ENCODE data around the gene PKD2L1.
A peak's percentile ranks its signal among the peaks of the same experiment; 100 is the strongest.
"Not testable (repeated sequence)": the region's sequence is repeated elsewhere in the genome, so short reads cannot be mapped to it uniquely, and the experiment has no call there.

The PKD2L1 gene

DNA sequence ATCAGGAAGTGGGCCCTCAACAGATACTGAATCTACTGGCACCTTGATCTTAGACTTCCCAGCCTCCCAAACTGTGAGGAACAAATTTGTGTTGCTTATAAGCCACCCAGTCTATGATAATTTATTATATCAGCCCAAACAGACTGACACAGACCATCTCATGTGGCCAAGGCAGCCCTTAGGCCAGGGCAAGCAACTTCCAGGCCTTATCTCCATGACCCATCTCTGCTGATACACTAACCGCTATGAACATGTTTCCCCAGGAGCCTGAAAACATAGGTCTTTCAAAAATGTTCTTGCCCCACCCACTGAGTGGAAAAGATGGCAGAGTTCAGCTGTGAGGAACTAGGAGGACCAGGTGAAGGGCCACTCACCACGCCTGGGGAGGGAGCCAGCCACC is 40.4 kb downstream of the PKD2L1 start:
- TF ChIP-seq, protein P1, sequence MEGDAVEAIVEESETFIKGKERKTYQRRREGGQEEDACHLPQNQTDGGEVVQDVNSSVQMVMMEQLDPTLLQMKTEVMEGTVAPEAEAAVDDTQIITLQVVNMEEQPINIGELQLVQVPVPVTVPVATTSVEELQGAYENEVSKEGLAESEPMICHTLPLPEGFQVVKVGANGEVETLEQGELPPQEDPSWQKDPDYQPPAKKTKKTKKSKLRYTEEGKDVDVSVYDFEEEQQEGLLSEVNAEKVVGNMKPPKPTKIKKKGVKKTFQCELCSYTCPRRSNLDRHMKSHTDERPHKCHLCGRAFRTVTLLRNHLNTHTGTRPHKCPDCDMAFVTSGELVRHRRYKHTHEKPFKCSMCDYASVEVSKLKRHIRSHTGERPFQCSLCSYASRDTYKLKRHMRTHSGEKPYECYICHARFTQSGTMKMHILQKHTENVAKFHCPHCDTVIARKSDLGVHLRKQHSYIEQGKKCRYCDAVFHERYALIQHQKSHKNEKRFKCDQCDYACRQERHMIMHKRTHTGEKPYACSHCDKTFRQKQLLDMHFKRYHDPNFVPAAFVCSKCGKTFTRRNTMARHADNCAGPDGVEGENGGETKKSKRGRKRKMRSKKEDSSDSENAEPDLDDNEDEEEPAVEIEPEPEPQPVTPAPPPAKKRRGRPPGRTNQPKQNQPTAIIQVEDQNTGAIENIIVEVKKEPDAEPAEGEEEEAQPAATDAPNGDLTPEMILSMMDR (IDR thresholded peaks at IDR 0.05; ENCODE audit: low read depth, low read length), result no peak
- DNase-seq, result no peak

GRCh38 chr10:100288196-100288595 is 41.8 kb downstream of the PKD2L1 start:
- Histone ChIP-seq H3K27ac (no peak overlapping the region), H3K27me3 (ENCODE audit: insufficient read depth, low read depth, severe bottlenecking) (no peaks in the 10 kb centered on the region), H3K4me3 (ENCODE audit: low read depth, low read length) (no peak overlapping the region), H3K36me3 (peaks cover 25% of the 10 kb centered on the region), H3K9me3 (ENCODE audit: severe bottlenecking) (no peaks in the 10 kb centered on the region)
- DNase-seq, result no peak
- TF ChIP-seq, protein P1 (IDR thresholded peaks at IDR 0.05; ENCODE audit: low read depth, low read length), result no peak

More for the DNA sequence above, 40.4 kb downstream of the PKD2L1 start:
- H3K9me3 ChIP-seq (ENCODE audit: severe bottlenecking), result no peaks in the 10 kb centered on the region
- no peak overlapping the region for H3K4me3 ChIP-seq (ENCODE audit: low read depth, low read length)
- no peak overlapping the region for H3K27ac ChIP-seq
- H3K36me3 ChIP-seq, result peaks cover 10% of the 10 kb centered on the region
- no peaks in the 10 kb centered on the region for H3K27me3 ChIP-seq (ENCODE audit: insufficient read depth, low read depth, severe bottlenecking)

DNA sequence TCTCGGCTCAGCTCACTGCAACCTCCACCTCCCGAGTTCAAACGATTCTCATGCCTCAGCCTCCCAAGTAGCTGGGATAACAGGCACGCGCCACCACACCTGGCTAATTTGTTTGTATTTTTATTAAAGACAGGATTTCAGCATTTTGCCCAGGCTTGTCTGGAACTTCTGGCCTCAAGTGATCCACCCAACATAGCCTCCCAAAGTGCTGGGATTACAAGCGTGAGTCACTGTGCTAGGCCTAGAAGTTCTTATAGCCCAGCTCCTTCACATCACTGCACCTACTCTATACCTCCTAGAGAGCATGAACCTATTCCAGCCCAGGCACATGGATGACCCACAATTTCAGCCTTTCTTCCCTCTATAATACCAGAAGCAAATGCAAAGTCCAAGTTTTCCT is 42.3 kb downstream of the PKD2L1 start:
- Histone ChIP-seq H3K9me3 (ENCODE audit: severe bottlenecking) (no peaks in the 10 kb centered on the region), H3K27ac (no peak overlapping the region), H3K4me3 (ENCODE audit: low read depth, low read length) (no peak overlapping the region)

DNA sequence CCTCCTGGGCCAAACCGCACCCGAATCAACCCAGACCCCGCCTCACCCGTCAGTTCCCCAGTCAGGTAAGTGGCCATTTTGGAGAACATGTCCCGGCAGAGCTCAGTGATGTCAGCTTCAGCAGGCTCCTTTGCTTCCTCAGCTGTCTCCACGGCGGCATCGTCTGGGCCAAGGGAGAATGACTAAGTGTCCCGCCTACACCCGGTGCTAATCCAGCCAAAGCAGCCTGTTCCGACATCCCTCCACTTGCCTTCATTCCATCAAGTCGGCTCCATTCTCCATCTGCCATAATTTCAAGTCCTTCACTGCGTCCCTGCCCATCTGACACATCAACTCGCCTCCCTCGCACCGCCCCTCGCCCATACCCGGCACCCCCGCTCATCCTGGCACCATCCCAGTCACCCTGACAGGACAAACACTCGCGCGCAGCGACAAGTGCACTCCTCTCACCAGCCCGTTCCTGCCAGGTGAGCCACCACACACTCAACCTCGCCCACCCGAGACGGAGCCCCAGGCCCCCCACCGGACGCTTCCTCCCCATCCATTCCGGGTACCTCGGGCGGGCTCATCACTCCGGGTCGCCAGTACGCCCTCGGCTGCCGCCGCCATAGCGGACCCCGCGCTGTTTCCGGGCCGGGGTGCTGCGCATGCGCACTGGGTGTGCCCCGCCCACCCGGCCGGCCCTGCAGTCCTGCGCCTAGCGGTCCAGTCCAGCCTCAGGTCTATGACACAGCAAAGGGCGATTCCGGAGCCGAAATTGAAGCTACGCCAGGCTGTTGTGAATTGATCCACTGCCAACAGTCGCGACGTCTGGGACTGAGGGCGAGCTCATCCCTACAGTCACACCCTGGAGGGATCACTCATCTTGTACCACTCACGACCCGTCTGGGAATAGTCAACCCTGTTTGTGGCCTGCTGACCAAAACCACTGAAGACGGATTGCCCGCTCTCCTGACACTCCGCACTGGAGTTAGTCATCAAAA is 43.7 kb downstream of the PKD2L1 start, which contains the start of gene BLOC1S2:
Gene BLOC1S2, minus strand, starts transcription at position 630 of the 983 bp plus-strand sequence. Its CDS starts 21 bp downstream, at position 609.
- peak within 1 kb of the TSS; percentile 61 for H3K4me3 ChIP-seq (ENCODE audit: low read depth, low read length)
- TF ChIP-seq, protein P1 (IDR thresholded peaks at IDR 0.05; ENCODE audit: low read depth, low read length), result 0 out of 2 replicates have a peak, but pooled peaks have one; percentile 6
- peak within 1 kb of the TSS; percentile 87 for H3K27ac ChIP-seq
- no peaks in the 10 kb centered on the region for H3K27me3 ChIP-seq (ENCODE audit: insufficient read depth, low read depth, severe bottlenecking)
- DNase-seq, result peak; percentile 89
- H3K9me3 ChIP-seq (ENCODE audit: severe bottlenecking), result no peaks in the 10 kb centered on the region
- peaks cover 39% of the 10 kb centered on the region for H3K36me3 ChIP-seq

More for the DNA sequence above, 42.3 kb downstream of the PKD2L1 start:
- TF ChIP-seq, protein P1 (IDR thresholded peaks at IDR 0.05; ENCODE audit: low read depth, low read length), result no peak
- peaks cover 29% of the 10 kb centered on the region for H3K36me3 ChIP-seq
- no peak for DNase-seq
- H3K27me3 ChIP-seq (ENCODE audit: insufficient read depth, low read depth, severe bottlenecking), result no peaks in the 10 kb centered on the region

DNA sequence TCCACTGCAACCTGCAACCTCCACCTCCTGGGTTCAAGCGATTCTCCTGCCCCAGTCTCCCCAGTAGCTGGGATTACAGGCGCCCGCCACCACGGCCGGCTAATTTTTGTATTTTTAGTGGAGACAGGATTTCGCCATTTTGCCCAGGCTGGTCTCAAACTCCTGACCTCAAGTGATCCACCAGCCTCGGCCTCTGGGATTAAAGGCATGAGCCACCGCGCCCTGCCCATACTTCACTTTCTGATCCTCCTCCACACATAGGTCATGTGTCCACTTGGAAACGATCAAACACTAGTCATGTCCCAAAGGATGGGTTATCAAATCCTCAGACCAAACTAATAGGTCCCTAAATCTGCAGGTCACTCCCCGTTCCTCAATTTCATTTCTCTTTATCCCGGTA is 44.7 kb downstream of the PKD2L1 start:
- not testable (repeated sequence) for H3K27me3 ChIP-seq (ENCODE audit: insufficient read depth, low read depth, severe bottlenecking); H3K9me3 ChIP-seq (ENCODE audit: severe bottlenecking)
- peak overlapping the region; percentile 61 for H3K4me3 ChIP-seq (ENCODE audit: low read depth, low read length)
- DNase-seq, result peak; percentile 54
- peak overlapping the region; percentile 87 for H3K27ac ChIP-seq
- peaks cover 49% of the 10 kb centered on the region for H3K36me3 ChIP-seq

DNA sequence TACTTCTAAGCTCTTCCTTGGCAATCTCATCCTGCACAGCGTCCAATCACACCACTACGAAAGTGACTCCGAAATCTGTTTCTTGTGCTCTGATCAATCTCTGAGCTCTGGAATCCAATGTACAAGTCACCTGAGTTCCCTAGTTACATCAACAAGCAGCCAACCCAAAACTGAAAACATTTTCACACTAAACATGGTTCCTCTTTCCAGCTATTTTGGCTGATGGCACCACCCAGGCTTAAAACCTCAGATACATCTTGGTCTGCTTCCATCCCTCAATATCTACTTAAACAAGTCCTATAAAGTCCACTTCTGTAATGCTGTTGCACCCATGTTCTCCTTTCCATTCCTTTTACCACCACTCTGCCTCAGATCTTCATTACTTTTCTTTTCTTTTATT is 47.1 kb downstream of the PKD2L1 start:
- TF ChIP-seq, protein P1 (IDR thresholded peaks at IDR 0.05; ENCODE audit: low read depth, low read length), result no peak
- no peaks in the 10 kb centered on the region for H3K9me3 ChIP-seq (ENCODE audit: severe bottlenecking)
- H3K27me3 ChIP-seq (ENCODE audit: insufficient read depth, low read depth, severe bottlenecking), result no peaks in the 10 kb centered on the region
- H3K27ac ChIP-seq, result no peak overlapping the region
- H3K4me3 ChIP-seq (ENCODE audit: low read depth, low read length), result no peak overlapping the region
- no peak for DNase-seq
- H3K36me3 ChIP-seq, result peaks cover 68% of the 10 kb centered on the region

GRCh38 chr10:100276971-100277370 is 53.1 kb downstream of the PKD2L1 start:
- not testable (repeated sequence) for H3K27me3 ChIP-seq (ENCODE audit: insufficient read depth, low read depth, severe bottlenecking)
- peaks cover 65% of the 10 kb centered on the region for H3K36me3 ChIP-seq

More at GRCh38 chr10:100276971-100277370, 53.1 kb downstream of the PKD2L1 start:
- not testable (repeated sequence) for H3K9me3 ChIP-seq (ENCODE audit: severe bottlenecking); DNase-seq; H3K4me3 ChIP-seq (ENCODE audit: low read depth, low read length); H3K27ac ChIP-seq
